CD14-positive monocyte (primary cell): Measurements from ENCODE around the gene KIF17. TPM values are rescaled to one million over a fixed set of nuclear protein-coding genes. Genes with fewer than 3 reads are reported as not detected.

Source experiments
- DNase-seq, 3 donors: peaks; one replicate each; pipeline ENCODE4 v3.0.0-alpha.2; 2011 to 2022
- H2AFZ ChIP-seq: 2 replicates; pipeline ENCODE4 v1.6.0; 2012; ENCODE audit warnings: mild to moderate bottlenecking, low read depth, low read length, inconsistent platforms; ENCODE audit not compliant: insufficient read depth, poor library complexity, severe bottlenecking
- H3K27ac ChIP-seq, 2 donors: 1 replicate in 1 of 2; 2 replicates in 1 of 2; pipeline ENCODE4 v1.5.1; 2012 to 2013; ENCODE audit warnings: low read length in 2 of 2, control low read depth in 1 of 2, inconsistent platforms in 1 of 2, low read depth in 1 of 2, mild to moderate bottlenecking in 1 of 2
- H3K27me3 ChIP-seq, 2 donors: one replicate each; pipeline versions ENCODE4 v1.6.0 to v1.6.1; 2011 to 2013; ENCODE audit warnings: low read length in 2 of 2; ENCODE audit not compliant: control insufficient read depth in 2 of 2, insufficient read depth in 2 of 2
- H3K36me3 ChIP-seq, 2 donors: replicated peaks in 1 of 2; 1 replicate in 1 of 2; 2 replicates in 1 of 2; pipeline versions ENCODE4 v1.5.1 to v1.6.1; 2012 to 2013; ENCODE audit warnings: low read length in 2 of 2, control low read depth in 1 of 2, inconsistent platforms in 1 of 2, mild to moderate bottlenecking in 1 of 2; ENCODE audit not compliant: insufficient read depth in 2 of 2, control insufficient read depth in 1 of 2
- H3K4me1 ChIP-seq, 2 donors: 1 replicate in 1 of 2; 2 replicates in 1 of 2; pipeline versions ENCODE4 v1.5.1 to v1.6.1; 2012 to 2013; ENCODE audit warnings: low read length in 2 of 2, control low read depth in 1 of 2, inconsistent platforms in 1 of 2, mild to moderate bottlenecking in 1 of 2, moderate library complexity in 1 of 2; ENCODE audit not compliant: insufficient read depth in 2 of 2, control insufficient read depth in 1 of 2
- H3K4me2 ChIP-seq: replicated peaks from 2 replicates; pipeline ENCODE3; 2012; ENCODE audit warnings: low read length, moderate library complexity, mild to moderate bottlenecking; ENCODE audit not compliant: poor library complexity, severe bottlenecking; ENCODE audit errors: extremely low read depth
- H3K4me3 ChIP-seq, 3 experiments: fragments of 200-600 bp in 1 of 3; sonication (generic) in 1 of 3; replicated peaks in 1 of 3; 1 replicate in 2 of 3; 2 replicates in 1 of 3; pipeline ENCODE4 v1.5.1; 2011 to 2013; ENCODE audit warnings: low read length in 3 of 3, mild to moderate bottlenecking in 3 of 3, control low read depth in 2 of 3, low read depth in 2 of 3, inconsistent platforms in 1 of 3, moderate library complexity in 1 of 3
- H3K79me2 ChIP-seq: 2 replicates; pipeline ENCODE4 v1.6.0; 2012; ENCODE audit warnings: mild to moderate bottlenecking, control low read depth, inconsistent platforms, low read length, moderate library complexity; ENCODE audit not compliant: insufficient read depth
- H3K9ac ChIP-seq: 2 replicates; pipeline ENCODE4 v1.6.0; 2017; ENCODE audit warnings: low read length, mild to moderate bottlenecking; ENCODE audit not compliant: insufficient read depth, poor library complexity, severe bottlenecking
- H3K9me3 ChIP-seq, 2 donors: replicated peaks in 1 of 2; 1 replicate in 1 of 2; 2 replicates in 1 of 2; pipeline versions ENCODE4 v1.5.1 to v1.6.1; 2012 to 2013; ENCODE audit warnings: low read length in 2 of 2, control low read depth in 1 of 2; ENCODE audit not compliant: control insufficient read depth in 1 of 2, insufficient read depth in 1 of 2
- H4K20me1 ChIP-seq: 2 replicates; pipeline ENCODE4 v1.6.0; 2012; ENCODE audit warnings: mild to moderate bottlenecking, low read length, control low read depth, moderate library complexity; ENCODE audit not compliant: insufficient read depth
- H3K27ac Mint-ChIP-seq, 7 donors: one replicate each; pipeline ENCODE4 v1.8.0; 2020; ENCODE audit warnings: mild to moderate bottlenecking in 7 of 7, mixed read lengths in 7 of 7, moderate library complexity in 6 of 7, inconsistent platforms in 2 of 7
- H3K27me3 Mint-ChIP-seq, 3 donors: one replicate each; pipeline ENCODE4 v1.8.0; 2021 to 2022; ENCODE audit warnings: low read depth in 3 of 3, mild to moderate bottlenecking in 3 of 3, mixed read lengths in 3 of 3, moderate library complexity in 3 of 3, inconsistent platforms in 1 of 3
- H3K36me3 Mint-ChIP-seq, 2 donors: one replicate each; pipeline ENCODE4 v1.8.0; 2020; ENCODE audit warnings: mixed read lengths in 2 of 2, inconsistent platforms in 1 of 2, mild to moderate bottlenecking in 1 of 2
- H3K4me1 Mint-ChIP-seq: one replicate; pipeline ENCODE4 v1.8.0; 2020; ENCODE audit warnings: mild to moderate bottlenecking, mixed read lengths
- H3K4me3 Mint-ChIP-seq, 2 donors: one replicate each; pipeline ENCODE4 v1.8.0; 2020; ENCODE audit warnings: mild to moderate bottlenecking in 2 of 2, mixed read lengths in 2 of 2, moderate library complexity in 1 of 2
- H3K9me3 Mint-ChIP-seq, 7 donors: one replicate each; pipeline ENCODE4 v1.8.0; 2020 to 2022; ENCODE audit warnings: mixed read lengths in 7 of 7, mild to moderate bottlenecking in 6 of 7, moderate library complexity in 6 of 7, inconsistent platforms in 2 of 7
- CTCF ChIP-seq: fragments of 200-600 bp; IDR thresholded peaks from one replicate; pipeline ENCODE4 v1.8.0; 2022; ENCODE audit warnings: antibody characterized with exemption, mild to moderate bottlenecking
- WGBS: methylation state at CpG from one replicate; pipeline ENCODE4 v1.1.5; 2013; ENCODE audit warnings: missing lambda C conversion rate; ENCODE audit not compliant: insufficient coverage; 5-methylcytosine and 5-hydroxymethylcytosine counted together
- intact Hi-C, 2 donors: fragments of 100-400 bp; cut with micrococcal nuclease; formaldehyde crosslinking; loops; one replicate each; pipeline versions ENCODE4 v1.15.0 to v1.15.1; 2023
- polyA plus RNA-seq, 3 donors: library from polyadenylated mRNA; depleted of rRNA in 1 of 3; unstranded in 2 of 3; stranded (reverse) in 1 of 3; fragments of 300-500 nt in 2 of 3; fragments of >200 nt in 1 of 3; fragmentation: Illumina TruSeq in 2 of 3; gene quantifications; 1 replicate in 2 of 3; 2 replicates in 1 of 3; pipeline ENCODE4 v1.2.3, GENCODE V29; 2012 to 2021

KIF17 gene
- polyA plus RNA-seq, 3 donors: 0.16 TPM; not detected in 2

- Histone ChIP-seq H3K4me2 (no peak overlapping the region), H3K4me1 (no peaks in the 10 kb centered on the region), H3K9ac (no peak overlapping the region), H3K27me3 (no peaks in the 10 kb centered on the region), H3K4me3 (no peak overlapping the region), H4K20me1 (no peaks in the 10 kb centered on the region), H3K27ac (no peak overlapping the region), H3K36me3 (peaks cover 48 to 77% of the 10 kb centered on the region in 2 donors), H2AFZ (no peak overlapping the region), H3K9me3 (no peaks in the 10 kb centered on the region), H3K79me2 (no peaks in the 10 kb centered on the region)
- Mint-ChIP-seq H3K27me3 (peaks cover under 1 to 5% (median 2%) of the 10 kb centered on the region in 3 donors), H3K9me3 (peaks cover 0 to 1% (median 0%) of the 10 kb centered on the region in 7 donors), H3K36me3 (peaks cover 62 to 81% of the 10 kb centered on the region in 2 donors), H3K4me3 (no peak overlapping the region), H3K27ac (no peak overlapping the region), H3K4me1 (peaks cover 2% of the 10 kb centered on the region)
- DNase-seq: no peak
- WGBS: no CpG with 5 or more reads among the region's 2 CpGs
- intact Hi-C loops: loop anchor here in 1 of 2 donors (10.0 kb wide), 1 partner anchor 164 kb away; no protein-coding TSS in a partner anchor
- TF ChIP-seq CTCF: no peak
Measured at GRCh38 chr1:20739225-20739624, 21.4 kb upstream of the KIF17 start.

GRCh38 chr1:20735581-20736111, 17.8 kb upstream of the KIF17 start:
- WGBS: 94% methylated on average over 5 of the region's 7 CpGs
- Histone ChIP-seq H2AFZ (no peak overlapping the region), H3K9ac (no peak overlapping the region), H3K27ac (no peak overlapping the region), H3K27me3 (peaks cover 14 to 27% of the 10 kb centered on the region in 2 donors), H3K36me3 (peaks cover 22 to 45% of the 10 kb centered on the region in 2 donors), H3K9me3 (peaks cover 0 to 8% of the 10 kb centered on the region in 2 donors), H3K4me3 (no peak overlapping the region), H3K79me2 (no peaks in the 10 kb centered on the region), H3K4me2 (no peak overlapping the region), H3K4me1 (peaks cover 19 to 25% of the 10 kb centered on the region in 2 donors), H4K20me1 (no peaks in the 10 kb centered on the region)
- peaks cover 42 to 54% of the 10 kb centered on the region in 2 donors for H3K36me3 Mint-ChIP-seq
- no peak overlapping the region for H3K27ac Mint-ChIP-seq
- H3K9me3 Mint-ChIP-seq: peaks cover 0 to 13% (median 2%) of the 10 kb centered on the region in 7 donors
- H3K4me3 Mint-ChIP-seq: no peak overlapping the region
- intact Hi-C loops: loop anchor here in 1 of 2 donors (10.0 kb wide), 1 partner anchor 161 kb away; no protein-coding TSS in a partner anchor
- DNase-seq: no peak
- H3K4me1 Mint-ChIP-seq: peaks cover 18% of the 10 kb centered on the region
- peaks cover 26 to 34% (median 32%) of the 10 kb centered on the region in 3 donors for H3K27me3 Mint-ChIP-seq
- no peak for TF ChIP-seq CTCF
